Choroid plexus epithelial cell (primary cell): ENCODE results near the gene YJEFN3.

Experiments
- DNase-seq: peaks from one replicate; pipeline ENCODE4 v3.0.0-alpha.2; 2010; ENCODE audit warnings: low read depth
- H3K4me3 ChIP-seq: 2 replicates; pipeline ENCODE4 v1.5.1; 2011; ENCODE audit warnings: low read depth, mild to moderate bottlenecking, control low read depth, low read length, moderate library complexity
- TF ChIP-seq, protein P1 (sequence below): conservative IDR thresholded peaks from 2 replicates; pipeline ENCODE4 v1.5.1; 2011; ENCODE audit warnings: low read depth, mild to moderate bottlenecking, control low read depth, inconsistent platforms, low read length, moderate library complexity

Gene YJEFN3

DNA sequence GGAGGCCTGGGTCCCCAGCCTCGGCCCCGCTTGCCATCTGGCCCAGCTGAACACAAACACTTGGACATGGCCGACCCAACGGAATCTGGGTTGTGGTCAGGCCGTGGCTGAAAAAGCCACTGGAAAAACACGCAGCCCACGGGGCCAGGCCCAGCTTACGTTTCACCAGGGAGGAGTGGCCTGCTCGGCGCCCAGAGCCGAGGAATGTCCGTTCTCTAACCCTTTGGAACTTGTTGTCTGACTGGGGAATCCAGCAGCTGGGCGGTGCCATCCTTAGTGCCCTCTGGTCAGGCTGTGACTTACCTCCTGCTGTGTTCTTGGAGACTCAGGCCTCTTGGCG, 23.1 kb downstream of the YJEFN3 start:
- TF ChIP-seq, protein P1, sequence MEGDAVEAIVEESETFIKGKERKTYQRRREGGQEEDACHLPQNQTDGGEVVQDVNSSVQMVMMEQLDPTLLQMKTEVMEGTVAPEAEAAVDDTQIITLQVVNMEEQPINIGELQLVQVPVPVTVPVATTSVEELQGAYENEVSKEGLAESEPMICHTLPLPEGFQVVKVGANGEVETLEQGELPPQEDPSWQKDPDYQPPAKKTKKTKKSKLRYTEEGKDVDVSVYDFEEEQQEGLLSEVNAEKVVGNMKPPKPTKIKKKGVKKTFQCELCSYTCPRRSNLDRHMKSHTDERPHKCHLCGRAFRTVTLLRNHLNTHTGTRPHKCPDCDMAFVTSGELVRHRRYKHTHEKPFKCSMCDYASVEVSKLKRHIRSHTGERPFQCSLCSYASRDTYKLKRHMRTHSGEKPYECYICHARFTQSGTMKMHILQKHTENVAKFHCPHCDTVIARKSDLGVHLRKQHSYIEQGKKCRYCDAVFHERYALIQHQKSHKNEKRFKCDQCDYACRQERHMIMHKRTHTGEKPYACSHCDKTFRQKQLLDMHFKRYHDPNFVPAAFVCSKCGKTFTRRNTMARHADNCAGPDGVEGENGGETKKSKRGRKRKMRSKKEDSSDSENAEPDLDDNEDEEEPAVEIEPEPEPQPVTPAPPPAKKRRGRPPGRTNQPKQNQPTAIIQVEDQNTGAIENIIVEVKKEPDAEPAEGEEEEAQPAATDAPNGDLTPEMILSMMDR = no peak
- H3K4me3 ChIP-seq = no peak overlapping the region
- peak; percentile 50 for DNase-seq

DNA sequence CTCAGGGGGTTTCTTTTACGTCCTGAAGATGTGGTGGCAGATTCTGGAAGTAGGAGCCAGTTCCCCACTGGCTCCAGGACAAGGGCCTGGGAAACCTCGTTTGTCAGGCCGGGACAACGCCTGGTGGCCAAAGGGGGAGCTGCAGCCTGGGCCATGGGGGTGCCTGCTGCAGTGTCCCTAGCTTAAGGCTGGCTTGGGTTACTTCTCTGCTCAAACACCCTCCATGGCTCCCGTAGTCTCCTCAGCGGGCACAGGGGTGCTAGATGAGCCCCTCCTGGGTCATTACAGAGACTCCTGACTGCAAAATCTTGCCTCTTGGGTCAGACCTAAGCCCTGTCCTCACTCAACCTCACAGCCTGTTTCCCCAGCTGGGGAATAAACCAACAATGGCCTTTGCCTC, 24.1 kb downstream of the YJEFN3 start:
- TF ChIP-seq, protein P1 = peak; percentile 74
- no peak overlapping the region for H3K4me3 ChIP-seq
- DNase-seq = peak; percentile 54

DNA sequence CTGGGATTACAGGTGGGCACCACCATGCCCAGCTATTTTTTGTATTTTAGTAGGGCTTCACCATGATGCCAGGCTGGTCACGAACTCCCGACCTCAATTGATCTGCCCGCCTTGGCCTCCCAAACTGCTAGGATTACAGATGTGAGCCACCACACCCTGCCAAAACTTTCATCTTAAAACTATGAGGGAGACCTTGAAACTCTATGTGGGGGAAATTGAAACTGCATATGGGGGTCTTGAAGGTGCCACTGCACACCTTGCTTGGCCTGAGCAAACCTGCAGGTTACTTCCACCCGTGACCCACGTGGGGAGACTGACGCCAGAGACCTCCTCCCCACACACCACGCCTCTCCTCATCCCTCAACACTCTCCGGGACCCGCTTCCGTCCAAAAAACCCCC, 25.0 kb downstream of the YJEFN3 start:
- TF ChIP-seq, protein P1 = no peak
- no peak for DNase-seq
- no peak overlapping the region for H3K4me3 ChIP-seq

DNA sequence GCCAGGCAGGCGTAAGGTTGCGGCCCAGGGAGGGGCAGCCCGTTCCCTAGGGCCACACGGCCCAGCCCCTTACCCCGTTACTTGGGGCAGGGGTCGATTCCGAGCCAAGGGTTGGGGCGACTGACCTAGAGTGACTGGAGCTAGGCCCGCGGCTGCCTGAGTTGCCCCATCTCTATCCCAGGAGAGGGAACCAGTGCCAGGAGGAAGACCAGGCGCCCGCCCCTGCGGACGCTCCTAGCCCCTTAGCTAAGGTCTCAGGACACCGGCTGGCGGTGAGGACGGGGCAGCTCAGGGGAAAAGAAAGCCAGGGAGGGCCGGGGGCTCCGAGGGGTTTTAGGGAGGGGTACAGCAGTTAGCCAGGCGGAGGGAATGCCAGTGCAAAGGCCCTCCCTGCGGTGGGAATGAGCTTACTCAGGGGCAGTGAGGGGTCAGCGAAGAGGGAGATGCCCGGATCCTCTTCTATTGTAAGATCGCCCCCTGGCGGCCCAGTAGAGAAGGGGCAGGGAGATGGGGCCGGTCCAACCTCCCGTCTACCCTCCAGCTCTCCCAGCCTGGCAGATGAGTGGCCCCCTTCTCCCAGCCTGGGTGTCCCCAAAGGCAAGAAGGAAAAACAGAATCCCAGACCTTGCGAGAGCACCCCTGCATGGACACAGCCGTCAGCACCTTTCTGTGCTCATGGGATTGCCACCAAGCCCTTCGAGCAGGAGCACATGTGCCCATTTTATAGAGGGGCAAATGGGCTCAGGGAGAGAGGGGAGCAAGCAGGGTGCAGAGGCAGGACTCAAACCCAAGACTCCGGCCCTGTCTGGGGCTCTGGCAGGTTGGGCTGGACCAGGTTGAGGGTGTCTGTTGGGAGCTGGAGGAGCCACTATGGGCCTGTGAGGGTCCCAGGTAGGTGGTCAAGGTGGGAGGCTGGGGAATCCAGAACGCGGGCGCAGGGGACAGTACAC, 25.6 kb downstream of the YJEFN3 start:
- TF ChIP-seq, protein P1 = peak; percentile 83
- no peak overlapping the region for H3K4me3 ChIP-seq
- DNase-seq = peak; percentile 56

DNA sequence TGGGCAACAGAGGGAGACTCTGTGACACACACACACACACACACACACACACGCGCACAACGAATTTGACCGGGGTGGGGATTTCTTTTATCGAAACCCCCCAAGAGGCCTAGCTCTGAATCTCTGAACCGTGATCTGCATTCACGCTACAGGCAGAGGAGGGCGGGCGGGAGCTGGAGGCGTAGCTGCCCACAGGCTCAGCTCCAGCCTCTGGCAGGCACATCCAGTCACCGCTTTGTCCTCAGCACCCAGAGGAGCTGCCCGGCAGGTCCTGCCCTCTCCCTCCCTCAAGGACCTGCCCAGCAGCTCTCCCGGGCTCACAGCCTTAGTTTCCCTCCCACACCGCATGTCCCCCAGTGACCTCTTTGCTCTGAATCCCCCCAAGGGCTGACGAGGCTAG, 29.3 kb downstream of the YJEFN3 start:
- TF ChIP-seq, protein P1 = no peak
- DNase-seq = no peak

DNA sequence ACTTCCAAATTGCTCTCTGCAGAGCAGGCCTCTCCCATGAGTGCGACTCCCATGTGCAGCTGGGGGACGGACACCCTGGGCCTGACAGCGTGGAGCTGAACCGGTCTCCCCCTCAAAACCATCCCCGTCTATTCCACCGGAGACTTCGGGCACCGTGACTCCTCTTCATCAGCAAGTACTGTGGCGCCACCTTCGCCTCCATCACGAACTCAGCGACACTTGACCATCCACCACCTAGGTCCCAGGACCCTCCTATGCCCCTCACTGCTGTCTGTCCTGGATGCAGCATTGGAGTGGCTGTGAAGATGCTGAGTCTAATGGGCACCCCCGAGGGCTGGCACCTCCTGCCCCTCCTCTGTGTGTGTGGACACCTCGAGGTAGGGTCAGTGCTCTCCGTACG, 29.9 kb downstream of the YJEFN3 start:
- no peak for DNase-seq
- H3K4me3 ChIP-seq = no peak overlapping the region
- TF ChIP-seq, protein P1 = no peak

More for the DNA sequence above, 29.3 kb downstream of the YJEFN3 start:
- no peak overlapping the region for H3K4me3 ChIP-seq

DNA sequence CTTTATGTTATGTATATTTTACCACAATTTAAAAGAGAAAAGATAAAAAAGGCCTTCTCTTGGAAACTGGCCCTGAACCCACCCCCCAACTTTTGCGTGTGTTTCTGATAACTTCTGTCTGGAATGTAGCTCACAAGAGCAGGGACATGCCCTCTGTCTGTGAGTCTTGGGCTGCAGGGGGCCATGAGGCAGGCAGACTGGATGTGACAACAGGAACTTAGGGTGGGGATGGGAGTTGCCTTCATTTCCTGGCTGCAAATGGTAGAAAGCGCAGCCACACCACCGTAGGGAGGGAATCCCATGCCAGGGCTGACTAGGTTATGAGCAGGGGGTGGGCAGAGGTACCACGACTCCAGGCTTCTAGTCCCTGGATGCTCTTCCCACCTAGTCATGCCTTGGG, 31.2 kb downstream of the YJEFN3 start:
- TF ChIP-seq, protein P1 = no peak

More for the DNA sequence above, 31.2 kb downstream of the YJEFN3 start:
- DNase-seq = no peak
- no peak overlapping the region for H3K4me3 ChIP-seq
